ENCODE data around the gene RNF213. TPM values are rescaled to one million over a fixed set of nuclear protein-coding genes. Genes with fewer than 3 reads are reported as not detected.
"Not testable (repeated sequence)": the region's sequence is repeated elsewhere in the genome, so short reads cannot be mapped to it uniquely, and the experiment has no call there.

RNF213 gene
- total RNA-seq, 1 donor from 2014 or later, result 59.8 TPM

DNA sequence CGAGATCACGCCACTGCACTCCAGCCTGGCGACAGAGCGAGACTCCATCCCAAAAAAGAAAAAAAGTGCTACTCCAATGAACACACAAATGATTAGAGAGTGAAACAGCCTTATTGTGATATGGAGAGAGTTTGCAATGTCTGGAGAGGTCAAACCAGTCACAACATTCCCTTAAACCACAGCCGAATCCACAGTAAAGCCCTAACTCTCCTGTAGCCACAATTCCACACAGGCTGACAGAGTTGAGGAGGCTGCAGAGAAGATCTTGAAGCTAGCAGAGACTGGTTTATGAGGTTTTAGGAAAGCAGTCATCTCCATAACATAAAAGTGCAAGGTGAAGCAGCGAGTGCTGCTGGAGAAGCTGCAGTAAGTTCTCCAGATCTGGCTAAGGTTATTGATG, 6.7 kb downstream of the RNF213 start:
- ATAC-seq (no peak), DNase-seq (ENCODE audit: low spot score) (no peak)

DNA sequence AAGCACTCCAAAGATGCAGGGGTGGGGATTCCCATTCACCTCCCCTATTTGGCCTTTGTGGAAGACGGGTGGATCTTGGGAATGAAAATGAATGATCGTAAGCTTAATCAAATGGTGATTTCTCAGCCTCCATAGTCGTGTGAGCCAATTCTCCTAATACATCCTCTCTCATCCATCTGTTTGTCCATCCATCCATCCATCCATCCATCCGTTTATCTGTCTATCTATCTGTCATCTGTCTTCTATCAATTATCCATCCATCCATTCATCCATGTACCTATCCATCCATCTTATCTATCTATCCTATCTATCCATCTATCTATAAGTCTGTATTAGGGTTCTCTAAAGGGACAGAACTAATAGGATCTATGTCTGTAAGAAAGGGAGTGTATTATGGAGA, 7.8 kb downstream of the RNF213 start:
- ATAC-seq (no peak), DNase-seq (ENCODE audit: low spot score) (no peak)

DNA sequence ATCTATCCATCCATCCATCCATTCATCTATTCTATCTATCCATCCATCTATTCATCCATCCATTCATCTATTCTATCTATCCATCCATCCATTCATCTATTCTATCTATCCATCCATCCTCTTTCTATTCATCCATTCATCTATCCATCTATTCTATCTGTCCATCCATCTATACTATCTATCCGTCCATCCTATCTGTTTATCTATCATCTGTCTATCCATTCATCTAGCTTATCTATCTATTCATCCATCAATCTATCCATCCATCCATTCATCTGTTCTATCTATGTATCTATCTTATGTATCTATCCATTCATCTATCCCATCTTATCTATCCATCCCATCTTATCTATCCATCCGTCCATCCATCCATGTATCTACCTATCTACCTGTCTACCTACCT, 8.8 kb downstream of the RNF213 start:
- no peak for ATAC-seq
- no peak for DNase-seq (ENCODE audit: low spot score)

DNA sequence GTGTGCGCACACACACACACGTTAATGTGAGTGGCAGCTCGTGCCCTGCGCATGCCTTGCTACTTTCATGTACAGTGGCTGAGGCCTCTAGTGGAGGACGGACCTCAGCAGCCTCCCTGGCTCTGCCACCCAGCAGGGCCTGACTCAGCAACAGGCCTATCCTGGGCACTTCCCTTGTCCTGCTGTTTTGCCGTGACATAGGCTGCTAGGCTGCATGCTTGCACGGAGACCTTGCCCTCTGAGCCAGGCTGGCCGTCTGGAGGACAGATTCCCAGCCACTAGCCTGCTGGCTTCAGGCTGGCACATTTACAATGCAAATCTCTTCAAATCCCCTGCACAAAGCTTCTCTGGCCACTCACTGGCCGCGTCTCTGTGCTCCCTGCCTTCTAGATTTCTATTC, 9.5 kb downstream of the RNF213 start:
- ATAC-seq (no peak), DNase-seq (ENCODE audit: low spot score) (no peak)

DNA sequence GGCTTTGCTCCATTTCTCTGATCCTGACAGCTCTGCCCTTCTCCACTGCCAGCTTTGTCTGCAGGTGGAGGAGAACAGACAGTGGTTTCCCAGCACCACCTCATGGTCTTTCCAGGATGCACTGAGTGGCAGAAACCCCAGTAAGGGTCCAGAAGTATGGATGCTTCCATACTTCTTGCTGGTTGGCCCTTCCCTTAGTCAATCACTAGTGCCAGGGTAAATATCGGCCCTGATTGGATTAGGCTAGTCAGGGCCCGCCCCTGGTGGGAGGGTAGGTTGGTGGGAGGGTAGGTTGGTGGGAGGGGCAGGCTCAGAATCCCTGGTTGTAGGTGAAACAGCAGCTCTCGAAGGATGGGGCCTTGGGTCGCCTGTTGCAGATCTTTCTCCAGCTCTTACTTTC, 10.2 kb downstream of the RNF213 start:
- peak; percentile 65 for ATAC-seq
- DNase-seq (ENCODE audit: low spot score), result no peak

DNA sequence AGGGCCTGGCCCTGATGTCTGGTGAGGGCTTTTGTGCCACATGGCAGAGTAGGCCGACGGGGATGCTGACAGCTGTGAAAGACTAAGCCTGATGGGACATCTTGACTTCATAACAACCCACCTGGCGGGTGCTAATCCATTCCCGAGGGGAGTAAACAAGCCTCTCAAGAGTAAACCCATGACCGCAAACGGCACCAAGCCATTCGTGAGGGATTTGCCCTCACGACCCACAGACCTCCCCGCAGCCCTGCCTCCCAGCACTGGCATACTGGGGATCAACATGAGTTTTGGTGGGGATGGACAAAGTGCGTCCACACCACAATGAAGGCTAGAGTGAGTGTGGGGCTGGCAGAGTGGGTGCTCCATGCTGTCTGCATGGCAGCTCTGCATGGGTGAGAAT, 11.7 kb downstream of the RNF213 start:
- DNase-seq (ENCODE audit: low spot score), result no peak

DNA sequence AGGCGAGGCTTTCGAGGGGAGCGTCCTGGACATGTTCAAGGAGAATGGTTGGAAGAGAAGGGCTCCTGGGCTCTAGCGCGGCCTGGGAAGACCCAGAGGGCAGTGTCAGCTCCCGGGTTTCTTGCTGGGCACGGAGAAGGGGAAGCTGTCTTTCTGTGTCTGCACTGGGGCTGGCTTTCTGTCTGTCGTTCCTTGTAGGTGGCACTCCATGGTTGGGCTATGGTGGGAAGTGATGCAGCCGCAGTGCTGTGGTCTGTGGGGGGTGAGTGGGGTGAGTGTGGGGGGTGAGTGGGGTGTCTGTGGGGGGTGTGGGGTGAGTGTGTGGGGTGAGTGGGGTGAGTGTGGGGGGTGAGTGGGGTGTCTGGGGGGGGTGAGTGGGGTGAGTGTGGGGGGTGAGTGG, 13.7 kb downstream of the RNF213 start:
- no peak for DNase-seq (ENCODE audit: low spot score)
- ATAC-seq, result no peak

More for the DNA sequence above, 11.7 kb downstream of the RNF213 start:
- no peak for ATAC-seq

DNA sequence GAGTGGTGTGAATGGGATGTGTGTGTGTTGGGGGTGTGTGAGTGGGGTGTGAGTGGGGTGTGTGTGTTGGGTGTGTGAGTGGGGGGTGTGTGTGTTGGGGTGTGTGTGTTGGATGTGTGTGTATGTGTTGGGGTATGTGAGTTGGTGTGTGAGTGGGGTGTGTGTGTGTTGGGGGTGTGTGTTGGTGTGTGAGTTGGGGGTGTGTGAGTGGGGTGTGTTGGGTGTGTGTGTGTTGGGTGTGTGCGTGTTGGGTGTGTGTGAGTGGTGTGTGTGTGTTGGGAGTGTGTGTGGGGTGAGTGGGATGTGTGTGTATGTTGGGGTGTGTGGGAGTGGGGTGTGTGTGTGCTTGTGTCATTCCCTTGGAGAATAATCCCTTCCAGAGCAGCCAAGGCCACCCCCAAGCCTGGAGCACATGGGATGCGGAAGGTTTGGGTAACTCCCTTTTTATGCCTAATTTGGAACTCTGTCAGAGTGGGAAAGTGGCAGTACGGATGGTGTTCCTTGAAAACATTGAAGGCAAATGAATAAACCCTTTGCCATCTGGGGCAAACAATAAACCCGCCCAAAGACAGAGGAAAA, 14.3 kb downstream of the RNF213 start:
- DNase-seq (ENCODE audit: low spot score) (no peak), ATAC-seq (no peak)

DNA sequence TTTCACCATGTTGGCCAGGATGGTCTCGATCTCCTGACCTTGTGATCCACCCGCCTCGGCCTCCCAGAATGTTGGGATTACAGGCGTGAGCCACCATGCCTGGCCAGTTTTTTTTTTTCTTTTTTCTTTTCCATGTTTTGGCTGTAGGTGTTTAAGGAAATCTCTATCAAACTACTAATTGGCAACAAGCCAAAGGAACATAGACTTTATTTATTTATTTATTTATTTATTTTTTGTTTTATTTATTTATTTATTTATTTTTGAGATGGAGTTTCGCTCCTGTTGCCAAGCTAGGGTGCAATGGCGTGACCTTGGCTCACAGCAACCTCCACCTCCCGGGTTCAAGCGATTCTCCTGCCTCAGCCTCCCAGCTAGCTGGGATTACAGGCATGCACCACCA, 15.2 kb downstream of the RNF213 start:
- DNase-seq (ENCODE audit: low spot score); ATAC-seq: not testable (repeated sequence)

DNA sequence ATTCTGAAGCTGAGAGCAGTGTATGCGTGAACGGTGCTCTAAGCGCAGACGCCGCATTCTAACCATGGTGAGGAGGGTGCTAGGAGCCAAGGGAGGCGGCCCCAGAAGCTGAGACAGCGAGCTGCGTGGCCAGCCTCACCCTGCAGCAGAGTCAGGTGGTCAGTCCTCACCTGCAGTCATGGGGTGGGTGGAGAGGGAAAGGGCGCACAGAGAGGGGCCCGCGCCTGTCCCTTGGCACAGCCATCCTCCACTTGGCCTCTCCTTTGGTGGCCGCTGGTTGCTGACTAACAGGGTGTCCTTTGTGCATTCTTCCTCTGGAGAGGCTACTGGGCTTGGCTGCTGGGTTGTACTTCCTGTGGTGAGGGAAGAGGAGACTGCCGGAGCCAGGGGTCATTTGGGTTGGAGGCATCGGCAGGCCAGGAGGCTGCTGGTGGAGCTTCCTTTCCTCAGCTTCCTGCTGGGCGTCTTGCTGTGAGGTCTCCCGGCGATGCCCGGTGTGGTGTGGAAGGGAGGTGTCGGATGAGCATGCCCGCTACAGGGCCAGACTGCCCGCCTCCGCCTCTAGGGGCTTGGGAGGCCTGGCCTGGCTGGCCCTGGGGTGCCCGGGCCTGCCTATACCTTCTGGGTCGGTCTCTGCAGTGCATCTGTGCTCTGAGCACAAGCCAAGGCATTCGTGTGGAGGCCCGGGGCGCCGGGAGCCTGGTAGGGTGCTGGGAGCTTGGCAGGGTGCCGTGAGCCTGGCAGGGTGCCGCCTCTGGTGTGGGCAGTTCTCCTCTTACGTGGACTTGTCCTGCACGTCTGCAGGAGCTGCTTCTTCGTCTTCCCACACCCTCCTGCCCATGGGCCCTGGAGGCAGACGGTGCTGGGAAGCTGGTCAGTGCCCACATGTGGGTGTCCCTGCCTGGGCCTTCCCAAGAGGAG, 17.4 kb downstream of the RNF213 start:
- DNase-seq (ENCODE audit: low spot score) (no peak), ATAC-seq (peak; percentile 58)

DNA sequence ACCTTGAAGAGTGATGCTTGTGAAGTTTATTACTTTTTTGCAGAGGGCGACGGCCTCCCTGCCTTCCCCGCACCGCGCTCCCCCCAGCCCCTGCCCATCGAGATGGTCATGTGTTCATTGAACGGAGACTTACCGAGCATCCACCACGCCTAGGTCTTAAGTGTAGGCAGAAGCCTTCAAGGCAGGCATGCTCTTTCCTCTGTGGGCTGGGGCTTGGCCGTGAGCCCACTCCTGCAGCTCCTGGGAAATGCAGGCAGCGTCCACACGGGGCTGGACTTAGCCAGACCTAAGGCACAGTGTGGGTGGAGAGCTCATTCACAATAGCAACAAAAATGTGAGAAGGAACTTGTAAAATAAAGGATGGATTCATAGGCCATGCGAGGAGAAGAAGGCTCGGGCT, 19.2 kb downstream of the RNF213 start:
- peak; percentile 71 for ATAC-seq
- DNase-seq (ENCODE audit: low spot score), result no peak

DNA sequence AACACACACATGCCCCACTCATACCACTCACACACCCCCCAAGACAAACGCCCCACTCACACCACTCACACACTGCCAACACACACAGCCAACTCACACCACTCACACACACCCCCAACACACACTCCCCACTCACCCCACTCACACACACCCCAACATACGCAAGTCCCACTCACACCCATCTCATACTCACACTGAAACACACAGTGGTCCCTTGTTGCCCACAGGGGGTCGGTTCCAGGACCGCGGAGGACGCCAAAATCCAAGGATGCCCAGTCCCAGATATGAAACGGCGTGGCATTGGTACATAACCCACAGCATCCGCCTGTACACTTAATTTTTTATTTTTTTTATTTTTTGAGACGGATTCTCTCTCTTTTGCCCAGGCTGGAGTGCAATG, 20.9 kb downstream of the RNF213 start:
- ATAC-seq (no peak), DNase-seq (ENCODE audit: low spot score) (no peak)

DNA sequence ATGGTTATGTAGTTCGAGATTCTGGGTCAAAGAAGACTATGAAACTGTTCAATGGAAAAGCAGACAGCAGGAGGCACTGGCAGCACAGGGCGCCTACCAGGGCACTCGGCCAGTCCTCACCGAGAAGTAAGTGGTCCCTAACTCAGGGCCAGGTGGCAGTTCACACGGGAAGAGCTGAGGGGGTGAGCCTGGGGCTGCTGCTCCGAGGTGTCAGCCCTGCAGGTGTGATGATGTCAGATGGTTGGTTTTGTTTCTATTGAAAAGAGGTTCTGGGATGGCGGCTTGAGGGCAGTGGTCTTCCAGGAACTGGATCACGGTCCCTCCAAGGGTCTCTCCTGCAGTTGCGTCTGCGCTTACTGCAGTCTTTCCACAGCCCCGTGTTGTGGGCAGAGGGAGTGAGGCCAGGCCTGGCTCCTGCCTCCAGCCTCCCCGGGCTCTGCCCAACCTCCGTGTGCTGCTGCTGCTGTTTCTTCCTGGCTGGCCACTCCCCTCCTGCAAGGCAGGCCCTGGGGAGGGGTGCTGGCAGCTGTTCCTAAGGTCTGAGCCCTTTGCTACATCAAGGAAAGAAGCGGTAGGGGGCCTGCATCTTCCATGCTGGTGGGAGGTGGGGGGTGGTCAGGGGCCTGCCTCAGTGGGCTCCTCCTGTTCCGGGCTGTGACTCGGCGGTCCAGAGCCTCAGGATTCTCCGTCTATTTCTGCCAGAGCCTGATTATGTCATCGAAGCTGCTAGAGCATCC, 22.6 kb downstream of the RNF213 start:
- ATAC-seq (no peak), DNase-seq (ENCODE audit: low spot score) (no peak)

DNA sequence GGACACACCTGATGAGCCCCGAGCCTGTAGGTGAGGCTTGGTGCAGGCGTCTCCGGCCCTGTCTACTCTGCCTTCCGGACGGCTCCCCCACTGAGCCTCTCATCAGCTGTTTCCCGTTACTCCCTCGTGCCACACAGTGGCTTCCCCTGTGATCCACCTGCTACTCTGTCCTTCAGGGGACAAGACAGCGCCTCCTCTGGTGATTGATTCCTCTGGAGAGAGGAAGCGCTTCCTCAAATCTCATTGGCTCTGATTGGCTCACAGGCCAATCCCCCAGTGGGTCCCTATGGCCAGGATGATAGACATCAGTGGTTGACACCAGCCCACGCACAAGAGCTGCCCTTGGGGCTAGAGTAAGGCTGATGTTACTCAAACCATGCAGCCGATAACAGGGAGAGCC, 24.0 kb downstream of the RNF213 start:
- no peak for ATAC-seq
- DNase-seq (ENCODE audit: low spot score), result no peak

DNA sequence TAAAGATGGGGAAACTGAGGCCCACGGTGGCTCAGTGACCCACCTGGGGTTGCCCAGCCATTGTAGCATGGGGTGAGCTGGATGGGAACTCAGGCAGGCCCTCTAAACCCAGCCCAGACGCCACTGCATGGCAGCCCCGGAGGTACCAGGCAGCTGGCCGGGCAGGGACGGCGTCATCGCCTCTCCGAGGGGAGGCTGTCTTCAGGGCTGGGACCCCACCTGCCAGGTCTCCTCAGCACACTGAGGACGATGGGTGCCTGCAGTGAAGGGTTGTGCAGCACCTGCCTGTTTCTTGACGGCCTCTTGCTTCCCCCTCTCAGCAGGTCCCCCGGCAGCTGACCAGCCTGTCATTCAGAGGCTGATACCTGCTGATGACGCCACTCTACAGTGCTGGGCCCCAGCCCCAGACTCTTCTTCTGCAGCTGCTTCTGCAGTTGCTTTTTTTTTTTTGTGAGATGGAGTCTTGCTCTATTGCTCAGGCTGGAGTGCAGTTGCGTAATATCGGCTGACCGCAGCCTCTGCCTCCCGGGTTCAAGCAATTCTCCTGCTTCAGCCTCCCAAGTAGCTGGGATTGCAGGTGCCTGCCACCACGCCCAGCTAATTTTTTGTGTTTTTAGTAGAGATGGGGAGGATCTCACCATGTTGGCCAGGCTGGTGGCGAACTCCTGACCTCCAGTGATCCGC, 24.7 kb downstream of the RNF213 start:
- ATAC-seq (no peak), DNase-seq (ENCODE audit: low spot score) (no peak)

DNA sequence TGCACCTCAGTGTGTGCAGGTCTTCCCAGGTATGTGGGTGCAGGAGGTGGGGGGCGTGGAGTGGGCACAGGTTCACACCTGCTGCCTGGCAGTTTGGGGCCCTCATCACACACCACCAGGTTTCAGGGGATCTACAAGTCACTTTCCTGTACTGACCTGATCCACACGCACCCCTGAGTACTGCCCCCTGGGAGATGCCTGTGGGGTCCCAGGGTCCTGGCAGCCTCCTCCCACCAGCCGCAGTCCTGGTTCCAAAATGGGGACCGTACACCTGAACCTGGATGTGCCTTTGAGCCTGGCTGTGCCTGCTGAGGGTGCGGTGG, 25.9 kb downstream of the RNF213 start:
- DNase-seq (ENCODE audit: low spot score), result no peak
- no peak for ATAC-seq

DNA sequence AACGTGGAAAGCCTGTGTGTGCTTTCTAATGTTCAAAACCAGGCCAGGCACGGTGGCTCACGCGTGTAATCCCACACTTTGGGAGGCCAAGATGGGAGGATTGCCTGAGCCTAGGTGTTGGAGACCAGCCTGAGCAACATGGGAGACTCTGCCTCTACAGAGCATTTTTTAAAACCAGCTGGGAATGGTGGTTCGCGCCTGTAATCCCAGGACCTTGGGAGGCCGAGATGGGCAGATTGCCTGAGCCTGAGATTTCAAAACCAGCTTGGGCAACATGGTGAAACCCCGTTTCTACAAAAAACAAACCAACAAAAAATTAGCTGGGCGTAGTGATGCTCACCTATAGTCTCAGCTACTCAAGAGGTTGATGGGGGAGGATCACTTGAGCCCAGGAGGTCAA, 26.4 kb downstream of the RNF213 start:
- DNase-seq (ENCODE audit: low spot score), result no peak
- no peak for ATAC-seq

DNA sequence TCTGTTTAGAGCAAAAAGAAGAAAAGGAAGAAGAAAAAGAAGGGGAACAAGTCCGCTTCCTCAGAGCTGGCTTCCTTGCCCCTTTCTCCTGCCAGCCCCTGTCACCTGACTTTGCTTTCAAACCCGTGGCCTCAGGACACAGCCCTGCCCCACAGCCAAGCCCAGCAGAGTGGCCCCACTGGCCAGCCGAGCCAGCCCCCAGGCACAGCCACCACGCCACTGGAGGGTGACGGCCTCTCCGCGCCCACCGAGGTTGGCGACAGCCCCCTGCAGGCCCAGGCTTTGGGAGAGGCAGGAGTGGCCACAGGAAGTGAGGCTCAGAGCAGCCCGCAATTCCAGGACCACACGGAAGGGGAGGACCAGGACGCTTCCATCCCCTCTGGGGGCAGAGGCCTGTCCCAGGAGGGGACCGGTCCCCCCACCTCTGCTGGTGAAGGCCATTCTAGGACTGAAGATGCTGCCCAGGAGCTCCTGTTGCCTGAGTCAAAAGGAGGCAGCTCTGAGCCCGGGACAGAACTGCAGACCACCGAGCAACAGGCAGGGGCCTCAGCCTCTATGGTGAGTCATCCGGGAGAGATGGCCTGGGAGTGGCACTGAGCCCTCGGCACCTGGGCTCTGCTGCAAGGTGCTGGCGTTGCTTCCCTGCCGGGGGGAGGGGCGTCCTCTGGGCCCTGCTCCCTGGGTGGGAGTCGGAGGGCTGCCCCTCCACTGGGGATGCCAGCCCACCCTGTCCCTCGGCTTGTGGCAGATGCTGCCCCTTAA, 27.3 kb downstream of the RNF213 start:
- DNase-seq (ENCODE audit: low spot score) (no peak), ATAC-seq (no peak)

DNA sequence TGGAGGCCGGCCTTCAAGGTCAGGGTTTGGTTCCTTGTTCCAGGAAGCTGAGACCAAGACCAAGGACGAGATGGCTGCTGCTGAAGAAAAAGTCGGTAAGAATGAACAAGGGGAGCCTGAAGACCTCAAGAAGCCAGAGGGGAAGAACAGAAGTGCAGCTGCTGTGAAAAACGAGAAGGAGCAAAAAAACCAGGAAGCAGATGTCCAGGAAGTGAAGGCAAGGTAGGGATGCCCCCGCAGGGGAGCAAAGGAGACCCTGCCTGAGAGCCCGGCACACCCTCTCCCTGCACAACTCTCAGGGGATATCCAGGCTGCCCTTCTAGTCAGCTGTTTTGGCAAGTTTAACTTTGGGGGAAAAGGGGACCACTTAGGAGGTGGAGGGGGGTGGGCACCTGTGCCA, 29.0 kb downstream of the RNF213 start:
- no peak for ATAC-seq
- DNase-seq (ENCODE audit: low spot score), result no peak

DNA sequence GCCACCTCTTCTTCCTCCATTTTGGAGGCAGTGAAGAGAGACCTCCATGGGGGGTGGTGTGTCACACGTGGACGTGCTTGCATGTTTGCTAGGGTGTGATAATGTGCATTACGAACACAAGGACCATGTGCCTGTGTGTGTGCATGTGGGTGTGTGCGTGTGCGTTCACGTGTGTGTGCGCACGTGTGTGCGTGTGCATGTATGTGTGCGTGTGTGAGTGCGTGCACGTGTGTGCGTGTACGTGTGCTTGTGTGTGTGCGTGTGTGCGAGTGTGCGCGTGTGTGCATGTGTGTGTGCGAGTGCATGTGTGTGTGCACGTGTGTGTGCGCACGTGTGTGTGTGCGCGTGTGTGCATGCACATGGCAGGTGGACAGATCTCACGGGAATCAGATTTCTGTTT, 29.5 kb downstream of the RNF213 start:
- no peak for DNase-seq (ENCODE audit: low spot score)
- ATAC-seq, result no peak

DNA sequence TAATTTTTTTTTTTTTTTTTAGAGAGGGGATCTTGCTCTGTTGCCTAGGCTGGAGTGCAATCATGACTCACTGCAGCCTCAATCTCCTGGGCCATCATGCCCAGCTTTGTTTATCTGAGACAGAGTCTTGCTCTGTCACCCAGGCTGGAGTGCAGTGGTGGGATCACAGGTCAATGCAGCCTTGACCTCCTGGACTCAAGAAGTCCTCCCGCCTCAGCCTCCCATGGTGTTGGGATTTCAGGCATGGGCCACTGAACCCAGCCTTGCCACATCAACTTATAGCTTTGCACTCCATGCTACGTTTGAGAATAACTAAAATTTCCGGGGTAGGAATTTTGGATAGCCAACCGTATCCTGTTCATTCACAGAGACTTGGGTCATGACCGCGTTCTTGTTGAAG, 30.6 kb downstream of the RNF213 start:
- ATAC-seq (no peak), DNase-seq (ENCODE audit: low spot score) (no peak)
